ENCODE results near the gene MESD. TPM values are rescaled to one million over a fixed set of nuclear protein-coding genes. Genes with fewer than 3 reads are reported as not detected.

Gene MESD
- total RNA-seq, 1 experiment from 2014 or later: 21.9 TPM

GRCh38 chr15:80912673-80913072 is 76.9 kb downstream of the MESD start:
- TF ChIP-seq, protein P1, sequence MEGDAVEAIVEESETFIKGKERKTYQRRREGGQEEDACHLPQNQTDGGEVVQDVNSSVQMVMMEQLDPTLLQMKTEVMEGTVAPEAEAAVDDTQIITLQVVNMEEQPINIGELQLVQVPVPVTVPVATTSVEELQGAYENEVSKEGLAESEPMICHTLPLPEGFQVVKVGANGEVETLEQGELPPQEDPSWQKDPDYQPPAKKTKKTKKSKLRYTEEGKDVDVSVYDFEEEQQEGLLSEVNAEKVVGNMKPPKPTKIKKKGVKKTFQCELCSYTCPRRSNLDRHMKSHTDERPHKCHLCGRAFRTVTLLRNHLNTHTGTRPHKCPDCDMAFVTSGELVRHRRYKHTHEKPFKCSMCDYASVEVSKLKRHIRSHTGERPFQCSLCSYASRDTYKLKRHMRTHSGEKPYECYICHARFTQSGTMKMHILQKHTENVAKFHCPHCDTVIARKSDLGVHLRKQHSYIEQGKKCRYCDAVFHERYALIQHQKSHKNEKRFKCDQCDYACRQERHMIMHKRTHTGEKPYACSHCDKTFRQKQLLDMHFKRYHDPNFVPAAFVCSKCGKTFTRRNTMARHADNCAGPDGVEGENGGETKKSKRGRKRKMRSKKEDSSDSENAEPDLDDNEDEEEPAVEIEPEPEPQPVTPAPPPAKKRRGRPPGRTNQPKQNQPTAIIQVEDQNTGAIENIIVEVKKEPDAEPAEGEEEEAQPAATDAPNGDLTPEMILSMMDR (conservative IDR thresholded peaks at IDR 0.05): no peak
- no peak for TF ChIP-seq EZH2 (IDR thresholded peaks at IDR 0.05; ENCODE audit: low read depth)
- Histone ChIP-seq H3K4me2 (no peak overlapping the region), H2AFZ (no peak overlapping the region), H3K9me3 (ENCODE audit: insufficient read depth, low read depth) (no peaks in the 10 kb centered on the region), H3F3A (ENCODE audit: insufficient read depth, low read depth) (peaks cover 8% of the 10 kb centered on the region; the same call in 1 of the 2 replicates), H3K27ac (no peak overlapping the region), H3K9me2 (ENCODE audit: insufficient read depth) (no peaks in the 10 kb centered on the region), H3K4me3 (no peak overlapping the region), H3K79me2 (ENCODE audit: low read depth) (no peaks in the 10 kb centered on the region), H3K27me3 (ENCODE audit: insufficient read depth, low read depth) (no peaks in the 10 kb centered on the region), H4K20me1 (ENCODE audit: insufficient read depth) (no peaks in the 10 kb centered on the region), H3K4me1 (replicated peaks; ENCODE audit: insufficient read depth) (peaks cover 17% of the 10 kb centered on the region), H3K36me3 (ENCODE audit: low read depth) (peaks cover 14% of the 10 kb centered on the region; the same call in 1 of the 2 replicates)
- no TSS peak for BruUV-seq (replicated peaks)
- ChIA-PET POLR2A (ENCODE audit: unreplicated experiment) (no interaction called here), CTCF (no interaction called here)
- intact Hi-C loops (cut with micrococcal nuclease; ENCODE audit: unreplicated experiment): loop anchor here (5.0 kb wide), 1 partner anchor 55 kb away; no protein-coding TSS in a partner anchor
- no peak for DNase-seq

DNA sequence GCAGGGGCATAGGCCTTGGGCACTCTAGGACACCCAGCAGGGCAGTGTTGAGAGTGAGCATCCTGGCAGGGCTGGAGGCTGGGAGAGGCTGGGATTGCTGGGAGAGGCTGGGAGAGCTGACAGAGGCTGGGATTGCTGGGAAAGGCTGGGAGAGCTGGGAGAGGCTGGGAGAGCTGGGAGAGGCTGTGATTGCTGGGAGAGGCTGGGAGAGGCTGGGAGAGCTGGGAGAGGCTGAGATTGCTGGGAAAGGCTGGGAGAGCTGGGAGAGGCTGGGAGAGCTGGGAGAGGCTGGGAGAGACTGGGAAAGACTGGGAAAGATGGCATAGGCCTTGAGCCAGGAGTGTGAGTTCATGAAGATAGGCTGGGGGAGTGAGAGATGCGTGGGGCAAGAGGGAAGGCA is 77.8 kb downstream of the MESD start:
- intact Hi-C loops (cut with micrococcal nuclease; ENCODE audit: unreplicated experiment): loop anchor here (5.0 kb wide), 1 partner anchor 55 kb away; no protein-coding TSS in a partner anchor
- H2AFZ ChIP-seq: no peak overlapping the region
- H3F3A ChIP-seq (ENCODE audit: insufficient read depth, low read depth): peaks cover 8% of the 10 kb centered on the region; the same call in 1 of the 2 replicates
- no peaks in the 10 kb centered on the region; the same call in 1 of the 2 replicates for H3K9me2 ChIP-seq (ENCODE audit: insufficient read depth)
- no peak overlapping the region for H3K4me3 ChIP-seq
- TF ChIP-seq EZH2 (IDR thresholded peaks at IDR 0.05; ENCODE audit: low read depth): no peak
- TF ChIP-seq, protein P1 (conservative IDR thresholded peaks at IDR 0.05): no peak
- no peaks in the 10 kb centered on the region for H3K27me3 ChIP-seq (ENCODE audit: insufficient read depth, low read depth)
- H4K20me1 ChIP-seq (ENCODE audit: insufficient read depth): no peaks in the 10 kb centered on the region
- no peak for DNase-seq
- no peaks in the 10 kb centered on the region for H3K79me2 ChIP-seq (ENCODE audit: low read depth)
- H3K4me2 ChIP-seq: no peak overlapping the region
- ChIA-PET POLR2A (ENCODE audit: unreplicated experiment) (no interaction called here), CTCF (no interaction called here)
- peaks cover 14% of the 10 kb centered on the region; the same call in 1 of the 2 replicates for H3K36me3 ChIP-seq (ENCODE audit: low read depth)
- no TSS peak for BruUV-seq (replicated peaks)
- H3K9me3 ChIP-seq (ENCODE audit: insufficient read depth, low read depth): no peaks in the 10 kb centered on the region
- H3K27ac ChIP-seq: no peak overlapping the region
- H3K4me1 ChIP-seq (replicated peaks; ENCODE audit: insufficient read depth): peaks cover 20% of the 10 kb centered on the region

GRCh38 chr15:80906159-80906766 is 83.4 kb downstream of the MESD start:
- Histone ChIP-seq H3K9me2 (ENCODE audit: insufficient read depth) (no peaks in the 10 kb centered on the region; the same call in 1 of the 2 replicates), H2AFZ (no peak overlapping the region), H4K20me1 (ENCODE audit: insufficient read depth) (no peaks in the 10 kb centered on the region), H3K4me3 (no peak overlapping the region), H3K27me3 (ENCODE audit: insufficient read depth, low read depth) (no peaks in the 10 kb centered on the region), H3K9me3 (ENCODE audit: insufficient read depth, low read depth) (no peaks in the 10 kb centered on the region), H3K79me2 (ENCODE audit: low read depth) (no peaks in the 10 kb centered on the region), H3K36me3 (ENCODE audit: low read depth) (peaks cover 14% of the 10 kb centered on the region; the same call in 1 of the 2 replicates), H3K4me1 (replicated peaks; ENCODE audit: insufficient read depth) (peaks cover 23% of the 10 kb centered on the region), H3K4me2 (peak overlapping the region; percentile 51), H3F3A (ENCODE audit: insufficient read depth, low read depth) (peaks cover 10% of the 10 kb centered on the region; the same call in 1 of the 2 replicates), H3K27ac (peak overlapping the region; percentile 45; the same call in 1 of the 2 replicates)
- no peak for TF ChIP-seq EZH2 (IDR thresholded peaks at IDR 0.05; ENCODE audit: low read depth)
- TF ChIP-seq, protein P1 (conservative IDR thresholded peaks at IDR 0.05): no peak
- POLR2A ChIA-PET (ENCODE audit: unreplicated experiment): no interaction called here
- intact Hi-C loops (cut with micrococcal nuclease; ENCODE audit: unreplicated experiment): no loop called here
- CTCF ChIA-PET: no interaction called here
- DNase-seq: peak; percentile 83 to 84
- BruUV-seq (replicated peaks): no TSS peak

All from PC-9 (cell line).